A204.1 (cell line): Measurements from ENCODE around the gene ABCA6.

Experiments used
- FAIRE-seq: peaks from 2 replicates; lab custom pipeline; 2012; peaks lifted over from hg19 to GRCh38; lab: Jason Lieb, UNC

ABCA6 gene

DNA sequence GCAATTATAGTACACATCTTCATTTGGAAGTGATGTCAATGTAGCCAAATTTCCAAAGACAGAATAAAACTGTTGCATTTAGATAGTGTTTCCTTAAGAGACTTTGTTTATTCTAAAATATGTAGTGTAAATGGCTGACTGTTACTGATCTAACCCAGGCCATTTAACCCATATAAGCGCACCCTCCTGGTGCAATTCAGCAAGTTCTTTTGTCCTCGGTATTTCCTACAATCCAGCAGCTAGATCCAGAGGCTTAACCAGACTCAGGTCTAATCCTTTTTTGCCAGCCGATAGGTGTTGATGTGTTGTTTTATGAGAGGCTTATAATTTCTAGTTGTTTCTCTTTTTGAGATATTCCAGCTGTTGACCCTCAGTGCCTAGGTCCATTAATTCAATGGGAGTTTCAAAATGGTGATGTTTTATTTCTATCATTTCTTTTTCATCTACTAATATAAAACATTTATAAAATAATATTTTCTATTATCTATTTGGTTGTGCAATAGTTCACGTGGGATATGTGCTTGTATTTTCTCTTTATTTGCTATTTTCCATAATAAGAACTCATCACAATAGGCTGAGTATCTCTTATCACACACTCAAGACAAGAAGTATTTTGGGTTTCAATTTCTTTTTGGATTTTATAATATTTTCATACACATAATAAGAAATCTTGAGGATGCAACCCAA lies 95.4 kb downstream of the ABCA6 start:
- no peak for FAIRE-seq

DNA sequence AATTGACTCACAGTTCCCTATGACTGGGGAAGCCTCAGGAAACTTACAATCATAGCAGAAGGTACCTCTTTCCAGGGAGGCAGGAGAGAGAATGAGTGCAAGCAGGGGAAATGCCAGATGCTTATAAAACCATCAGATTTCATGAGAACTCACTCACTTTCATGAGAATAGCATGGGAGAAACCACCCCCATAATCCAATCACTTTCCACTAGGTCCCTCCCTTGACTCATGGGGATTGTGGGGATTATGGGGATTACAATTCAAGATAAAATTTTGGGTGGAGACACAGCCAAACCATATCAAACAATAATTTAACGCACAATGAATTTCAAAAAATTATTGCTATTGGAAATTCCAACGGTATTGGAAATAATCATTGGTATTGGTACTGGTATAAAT lies 96.0 kb downstream of the ABCA6 start:
- FAIRE-seq, result no peak

DNA sequence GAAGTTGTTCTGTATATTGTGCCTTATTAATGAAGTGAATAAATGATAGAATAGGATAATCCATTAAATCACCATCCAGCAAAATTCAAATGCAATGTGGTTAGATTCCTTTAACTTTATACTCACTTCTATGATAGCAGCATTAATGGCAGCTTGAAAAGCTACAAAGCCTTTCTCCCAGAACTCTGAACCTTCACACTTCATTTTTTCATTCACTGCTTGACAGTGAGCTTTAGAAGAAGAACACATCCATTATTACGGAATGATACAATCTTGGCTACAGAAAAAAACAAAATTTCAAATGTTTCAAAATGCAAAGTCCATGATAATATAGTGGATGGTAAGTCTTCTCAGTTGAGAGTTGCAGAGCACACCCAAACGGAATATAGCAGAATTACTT lies 97.3 kb downstream of the ABCA6 start:
- FAIRE-seq, result no peak

DNA sequence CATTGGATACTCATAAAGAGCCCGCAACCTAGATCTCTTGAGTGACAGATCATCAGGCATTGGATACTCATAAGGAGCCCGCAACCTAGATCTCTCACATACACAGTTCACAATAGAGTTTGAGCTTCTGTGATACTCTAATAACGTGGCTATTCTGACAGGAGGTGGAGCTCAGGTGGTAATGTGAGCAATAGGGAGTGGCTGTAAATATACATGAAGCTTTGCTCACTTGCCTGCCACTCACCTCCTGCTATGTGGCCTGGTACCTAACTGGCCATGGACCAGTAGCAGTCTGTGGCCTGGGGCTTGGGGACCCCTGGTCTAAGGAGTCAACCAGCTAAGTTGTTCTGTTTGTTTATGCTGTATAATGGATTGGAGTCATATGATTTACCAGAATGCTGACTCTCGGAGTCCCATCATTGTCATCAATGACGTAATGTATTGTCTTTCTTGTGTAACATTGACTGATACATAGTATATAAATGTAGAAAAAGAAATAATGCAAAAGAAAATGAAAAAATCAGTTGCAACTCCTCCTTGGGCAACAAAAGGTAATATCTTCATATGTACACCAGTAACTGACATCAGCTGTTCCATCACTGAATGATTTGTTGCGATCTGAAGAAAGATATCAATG lies 98.5 kb downstream of the ABCA6 start:
- no peak for FAIRE-seq

DNA sequence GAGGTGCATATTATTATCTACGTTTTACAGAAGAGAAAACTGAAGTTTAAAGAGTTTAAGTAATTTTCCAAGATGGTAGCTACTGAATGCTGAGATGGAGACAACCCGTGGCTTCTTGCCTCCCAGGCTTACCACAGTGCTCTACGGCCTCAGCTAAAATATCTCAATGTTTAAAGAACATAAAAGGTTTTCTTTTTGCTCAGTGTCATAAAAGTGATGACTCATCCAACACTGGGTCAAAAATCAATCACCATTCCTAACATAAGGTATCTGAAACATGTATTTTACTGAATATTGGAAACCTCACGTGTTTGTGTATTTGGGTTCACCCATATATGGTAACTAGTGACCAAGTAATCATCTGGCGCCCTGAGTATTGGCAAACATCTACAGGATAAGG lies 99.4 kb downstream of the ABCA6 start:
- no peak for FAIRE-seq

DNA sequence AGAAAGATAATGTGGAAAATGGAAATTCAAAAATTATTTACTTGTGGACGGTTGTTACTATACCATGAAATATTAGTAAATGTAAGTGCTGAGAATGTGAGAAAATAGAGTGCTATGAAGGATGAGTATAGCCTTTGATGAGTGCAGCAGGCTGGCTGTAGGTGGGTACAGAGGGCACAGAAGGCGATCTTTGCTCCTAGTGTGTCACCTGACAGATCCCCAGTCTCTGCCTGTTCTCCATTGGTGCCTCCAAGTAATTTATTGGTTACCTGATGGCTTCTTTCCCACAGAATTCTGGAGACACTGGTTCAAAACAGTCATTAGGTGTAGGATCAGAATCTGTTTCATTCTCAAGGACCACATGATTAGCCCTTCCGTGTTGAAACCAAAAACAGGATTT lies 109.9 kb downstream of the ABCA6 start:
- FAIRE-seq, result no peak

DNA sequence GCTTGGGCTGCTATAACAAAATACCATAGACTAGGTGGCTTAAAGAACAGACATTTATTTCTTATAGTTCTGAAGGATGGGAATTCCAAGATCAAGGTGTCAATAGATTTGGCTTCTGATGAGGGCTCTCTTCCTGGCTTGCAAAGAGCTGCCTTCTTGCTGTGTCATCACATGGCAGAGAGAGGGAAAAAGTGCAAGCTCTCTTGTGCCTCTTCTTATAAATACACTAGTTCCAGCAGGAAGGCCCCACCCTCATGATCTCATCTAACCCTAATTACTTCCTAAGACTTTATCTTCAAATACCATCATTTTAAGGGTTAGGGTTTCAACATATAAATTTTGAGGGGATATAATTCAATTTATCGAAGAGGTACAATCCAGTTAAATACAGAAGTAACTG lies 111.5 kb downstream of the ABCA6 start:
- no peak for FAIRE-seq
